Activated T-cell treated with anti-CD3 and anti-CD28 coated beads for 4 hours (primary cell): Measurements from ENCODE around the gene ANKRD11.
"Not testable (repeated sequence)": the region's sequence is repeated elsewhere in the genome, so short reads cannot be mapped to it uniquely, and the experiment has no call there.

Source experiments
- DNase-seq: peaks from one replicate; pipeline ENCODE4 v3.0.0-alpha.2; 2020

Gene ANKRD11

DNA sequence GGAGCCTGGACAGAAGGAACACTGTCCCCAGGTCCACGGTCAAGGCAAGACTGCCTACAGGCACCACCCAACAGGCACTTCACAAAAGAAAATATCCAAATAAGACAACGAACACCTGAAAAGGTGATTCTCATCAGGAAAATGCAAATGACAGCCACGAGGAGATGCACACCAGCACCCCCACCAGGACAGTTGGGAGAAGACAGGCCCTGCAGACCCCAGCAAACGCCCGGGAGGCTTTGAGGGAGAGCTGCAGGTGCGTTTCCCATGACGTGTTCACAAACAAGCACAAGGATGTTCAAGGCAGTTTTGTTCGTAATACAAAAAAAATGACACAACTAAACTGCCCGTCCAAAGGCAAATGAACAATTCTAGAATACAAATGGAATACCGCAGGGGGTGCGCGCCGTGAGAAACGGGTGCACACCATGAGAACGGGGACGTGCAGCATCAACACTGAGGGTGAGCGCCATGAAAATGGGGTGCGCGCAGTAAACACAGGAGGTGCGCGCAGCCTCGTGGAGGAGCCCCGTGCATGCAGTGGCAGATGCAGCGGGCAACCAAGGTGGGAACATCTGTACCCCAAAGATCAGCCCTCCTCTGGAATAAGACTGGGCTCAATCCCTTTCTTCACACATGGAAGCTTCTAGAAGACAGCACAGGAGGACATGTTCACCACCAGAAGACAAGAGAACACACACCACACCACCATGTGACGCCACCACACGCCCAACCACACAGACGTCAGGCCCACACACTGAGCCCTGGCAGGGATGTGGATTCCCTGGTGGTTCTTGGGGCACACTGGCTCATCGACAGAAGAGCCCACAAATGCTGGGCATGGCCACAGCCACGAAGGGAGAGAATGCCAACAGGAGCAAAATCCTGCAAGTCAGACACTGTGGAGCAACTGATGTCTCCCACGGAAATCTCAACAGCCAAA is 181.7 kb downstream of the ANKRD11 start:
- DNase-seq = no peak

DNA sequence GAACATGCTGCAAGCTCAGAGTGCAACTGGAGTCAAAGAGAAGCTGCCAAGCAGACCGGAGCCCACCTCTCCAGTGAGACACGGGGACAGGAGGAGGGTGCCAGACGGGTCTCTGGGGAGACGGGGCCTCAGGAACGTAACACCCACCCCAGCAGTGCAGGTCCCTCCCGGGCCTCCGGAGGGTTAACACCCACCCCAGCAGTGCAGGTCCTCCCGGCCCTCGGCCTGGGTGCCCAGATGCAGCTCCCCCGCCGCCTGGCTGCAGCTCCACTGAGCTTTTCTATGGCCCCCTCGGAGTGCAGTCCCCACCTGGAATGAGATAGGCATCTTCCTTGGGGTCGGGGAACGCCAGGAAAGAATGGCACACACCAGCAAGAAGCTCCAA is 182.9 kb downstream of the ANKRD11 start:
- DNase-seq = no peak

DNA sequence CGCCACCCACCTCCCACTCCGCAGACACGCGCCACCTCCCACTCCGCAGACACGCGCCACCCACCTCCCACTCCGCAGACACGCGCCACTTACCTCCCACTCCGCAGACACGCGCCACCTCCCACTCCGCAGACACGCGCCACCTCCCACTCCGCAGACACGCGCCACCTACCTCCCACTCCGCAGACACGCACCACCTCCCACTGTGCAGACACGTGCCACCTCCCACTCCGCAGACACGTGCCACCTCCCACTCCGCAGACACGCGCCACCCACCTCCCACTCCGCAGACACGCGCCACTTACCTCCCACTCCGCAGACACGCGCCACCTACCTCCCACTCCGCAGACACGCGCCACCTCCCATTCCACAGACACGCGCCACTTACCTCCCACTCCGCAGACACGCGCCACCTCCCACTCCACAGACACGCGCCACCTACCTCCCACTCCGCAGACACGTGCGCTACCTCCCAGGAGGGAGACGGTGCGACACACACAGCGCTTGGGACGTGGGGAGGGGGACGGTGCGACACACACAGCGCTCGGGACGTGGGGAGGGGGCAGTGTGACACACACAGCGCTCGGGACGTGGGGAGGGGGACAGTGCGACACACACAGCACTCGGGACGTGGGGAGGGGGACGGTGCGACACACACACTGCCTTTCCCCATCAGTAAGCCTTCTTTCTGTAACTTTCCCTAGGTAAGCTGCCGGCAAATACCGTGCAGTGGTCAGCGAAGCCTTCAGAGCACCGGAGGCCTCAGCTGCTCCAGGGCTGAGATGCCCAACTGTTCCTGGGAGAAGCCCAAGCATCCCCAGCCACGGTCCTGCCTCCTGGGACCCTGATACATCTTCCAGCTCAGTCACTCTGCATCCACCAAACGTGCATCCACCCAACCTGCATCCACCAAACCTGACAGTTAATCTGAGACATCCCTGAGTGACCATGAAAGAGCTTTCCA is 183.6 kb downstream of the ANKRD11 start:
- DNase-seq = not testable (repeated sequence)

DNA sequence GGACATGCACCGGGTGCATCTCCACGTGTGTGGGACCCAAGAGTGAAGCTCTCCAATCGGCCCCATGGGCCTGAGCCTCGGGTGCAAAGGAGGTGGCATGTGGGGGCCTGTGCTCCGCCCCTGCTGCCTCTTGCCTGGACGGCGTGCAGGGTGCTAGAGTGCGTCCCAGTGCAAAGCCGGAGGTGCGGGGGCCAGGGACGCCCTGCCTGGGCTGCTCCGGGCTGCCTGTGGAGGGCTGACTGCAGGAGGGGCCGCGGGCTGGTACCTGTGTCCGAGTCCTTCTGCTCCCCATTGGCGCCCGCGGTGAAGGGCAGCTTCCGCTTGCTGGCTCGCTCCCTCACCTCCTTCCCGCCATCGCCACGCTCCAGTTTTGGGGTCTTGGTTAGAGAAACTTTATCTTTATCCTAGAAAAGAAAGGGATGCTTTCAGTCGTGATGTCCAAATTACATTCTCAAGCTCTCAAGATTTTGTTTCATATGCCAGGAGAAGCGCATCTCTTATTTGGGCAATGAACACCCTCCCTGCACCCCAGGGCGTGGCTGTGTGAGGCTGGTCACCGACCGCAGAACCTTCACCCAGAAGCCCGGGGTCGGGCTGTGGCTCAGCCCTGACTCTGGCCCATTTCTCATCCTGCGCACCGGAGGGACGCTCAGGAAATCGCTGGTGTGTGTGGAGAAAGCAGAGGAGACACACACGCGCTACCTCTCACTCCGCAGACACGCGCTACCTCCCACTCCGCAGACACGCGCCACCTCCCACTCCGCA is 185.2 kb downstream of the ANKRD11 start:
- DNase-seq = no peak

DNA sequence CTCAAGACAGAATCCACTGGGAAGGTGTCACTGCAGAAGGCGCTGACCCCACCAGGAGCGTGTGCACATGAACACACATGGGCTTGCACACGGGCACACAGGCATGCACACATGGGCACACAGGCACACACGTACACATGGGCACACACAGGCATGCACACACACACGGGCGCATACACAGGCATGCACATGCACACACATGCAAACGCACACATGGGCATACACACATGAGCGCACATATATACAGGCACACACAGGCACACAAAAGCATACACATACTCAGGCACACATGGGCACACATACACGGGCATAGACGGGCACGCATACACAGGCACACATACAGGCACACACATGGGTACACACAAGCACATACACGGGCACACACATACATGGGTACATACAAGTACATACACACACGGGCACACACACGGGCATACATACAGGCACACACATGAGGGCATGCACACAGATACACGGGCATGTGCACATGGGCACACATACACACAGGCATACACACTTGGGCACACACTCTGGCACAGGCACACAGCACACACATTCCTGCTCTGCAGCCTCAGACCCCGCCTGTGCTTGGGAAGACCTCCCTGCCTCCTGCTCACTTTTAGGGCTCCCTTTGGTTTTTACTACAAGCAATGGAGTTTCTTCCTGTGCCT is 186.0 kb downstream of the ANKRD11 start:
- DNase-seq = no peak

DNA sequence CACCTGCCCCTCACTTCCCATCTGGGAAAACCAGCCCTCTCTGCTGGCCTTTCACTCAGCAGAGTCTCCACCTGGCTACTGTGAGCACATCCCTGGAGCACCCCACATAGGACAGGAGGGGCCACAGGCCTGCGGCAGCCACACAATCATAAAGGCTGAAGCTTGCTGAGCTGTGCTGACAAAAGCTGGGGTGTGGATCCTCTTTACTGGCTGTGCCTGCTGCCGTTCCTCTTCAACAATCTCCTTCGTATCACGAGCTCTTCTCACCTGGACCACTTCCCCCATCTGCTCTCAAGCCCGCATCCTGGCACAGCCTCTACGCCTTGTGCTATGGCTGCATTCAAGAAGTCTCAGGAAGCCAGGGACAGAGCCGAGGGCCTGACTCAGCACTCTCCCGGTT is 186.7 kb downstream of the ANKRD11 start:
- DNase-seq = no peak

DNA sequence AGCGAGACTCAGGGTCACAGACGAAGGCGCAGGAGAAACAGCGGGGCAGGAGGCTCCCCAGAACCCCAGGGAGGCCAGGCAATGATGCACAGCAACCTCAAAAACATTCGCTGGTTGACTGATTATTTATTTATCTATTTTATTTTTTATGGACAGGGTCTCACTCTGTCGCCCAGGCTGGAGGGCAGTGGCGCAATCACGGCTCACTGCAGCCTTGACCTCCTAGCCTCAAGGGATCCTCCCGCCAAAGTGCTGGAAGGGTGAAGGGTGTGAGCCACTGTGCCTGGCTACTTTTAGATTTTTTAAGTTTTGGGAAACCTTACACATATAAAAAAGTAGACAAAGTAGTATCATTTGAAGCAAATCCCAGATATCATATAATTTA is 189.4 kb downstream of the ANKRD11 start:
- no peak for DNase-seq

DNA sequence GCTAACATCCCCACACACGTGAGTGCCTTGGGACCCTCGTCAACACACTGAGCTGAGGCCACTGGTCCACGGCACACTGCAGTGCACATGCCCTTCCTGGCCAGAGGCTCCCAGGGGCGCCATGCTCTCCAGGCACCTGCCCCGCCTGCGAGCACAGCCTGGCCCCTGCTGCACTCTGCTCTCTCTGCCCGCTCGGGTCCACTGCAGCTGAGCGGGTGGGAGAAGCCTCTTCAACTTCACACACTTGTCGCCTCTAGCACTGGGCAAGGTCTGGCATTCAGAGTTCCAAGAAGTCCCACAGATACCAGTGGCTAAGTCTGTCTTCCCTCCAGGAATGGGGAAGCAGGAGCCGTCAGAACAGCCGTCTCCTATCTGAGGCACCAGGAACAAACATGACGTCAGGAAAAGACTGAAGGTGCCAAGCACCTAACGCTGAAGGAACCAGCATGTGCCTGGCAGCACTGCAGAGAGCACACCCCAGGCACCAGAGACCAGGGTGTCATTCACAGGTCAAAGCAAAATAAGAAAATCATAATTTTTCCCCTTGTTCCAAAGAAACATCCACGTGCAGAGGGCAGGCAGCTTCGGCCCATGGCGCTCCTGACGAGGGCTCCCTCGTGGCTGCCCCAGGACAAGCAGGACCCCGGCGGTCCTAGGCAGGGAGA is 189.9 kb downstream of the ANKRD11 start:
- DNase-seq = no peak

DNA sequence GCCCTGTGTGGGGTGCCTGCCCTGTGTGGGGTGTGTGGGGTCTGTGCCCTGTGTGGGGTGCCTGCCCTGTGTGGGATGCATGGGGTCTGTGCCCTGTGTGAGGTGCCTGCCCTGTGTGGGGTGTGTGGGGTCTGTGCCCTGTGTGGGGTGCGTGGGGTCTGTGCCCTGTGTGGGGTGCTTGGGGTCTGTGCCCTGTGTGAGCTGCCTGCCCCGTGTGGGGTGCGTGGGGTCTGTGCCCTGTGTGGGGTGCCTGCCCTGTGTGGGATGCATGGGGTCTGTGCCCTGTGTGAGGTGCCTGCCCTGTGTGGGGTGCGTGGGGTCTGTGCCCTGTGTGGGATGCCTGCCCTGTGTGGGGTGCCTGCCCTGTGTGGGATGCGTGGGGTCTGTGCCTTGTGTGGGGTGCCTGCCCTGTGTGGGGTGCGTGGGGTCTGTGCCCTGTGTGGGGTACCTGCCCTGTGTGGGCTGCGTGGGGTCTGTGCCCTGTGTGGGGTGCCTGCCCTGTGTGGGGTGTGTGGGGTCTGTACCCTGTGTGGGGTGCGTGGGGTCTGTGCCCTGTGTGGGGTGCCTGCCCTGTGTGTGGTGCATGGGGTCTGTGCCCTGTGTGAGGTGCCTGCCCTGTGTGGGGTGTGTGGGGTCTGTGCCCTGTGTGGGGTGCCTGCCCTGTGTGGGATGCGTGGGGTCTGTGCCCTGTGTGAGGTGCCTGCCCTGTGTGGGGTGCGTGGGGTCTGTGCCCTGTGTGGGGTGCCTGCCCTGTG is 190.8 kb downstream of the ANKRD11 start:
- DNase-seq = not testable (repeated sequence)

DNA sequence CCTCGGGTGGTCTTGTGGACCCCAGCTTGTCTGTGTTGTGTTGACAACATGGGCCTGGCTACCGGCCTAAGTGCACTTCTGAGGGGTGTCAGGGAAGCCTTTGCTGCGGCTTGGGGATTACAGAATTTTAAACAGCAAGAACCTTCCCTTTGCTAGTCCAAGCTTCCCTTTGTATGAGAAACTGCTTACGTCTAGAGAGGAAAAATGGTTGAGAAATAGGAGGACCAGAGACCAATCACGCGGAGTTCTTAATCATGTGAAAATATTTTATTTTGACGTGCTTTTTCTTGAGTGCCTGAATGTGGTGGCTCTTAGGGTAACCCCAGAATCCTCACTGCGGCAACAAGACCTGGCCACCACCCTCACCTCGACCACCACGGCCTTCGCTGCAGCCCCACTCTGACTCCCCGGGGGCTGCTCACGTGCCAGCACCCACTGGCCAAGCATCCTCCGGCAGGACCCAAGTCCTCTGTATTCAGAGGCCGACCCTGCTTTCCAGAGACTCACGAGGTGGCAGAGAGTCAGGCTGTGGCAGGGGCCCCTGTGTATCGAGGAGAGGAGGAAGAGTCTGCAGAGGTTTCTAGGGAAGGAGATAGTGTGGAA is 191.6 kb downstream of the ANKRD11 start:
- no peak for DNase-seq

DNA sequence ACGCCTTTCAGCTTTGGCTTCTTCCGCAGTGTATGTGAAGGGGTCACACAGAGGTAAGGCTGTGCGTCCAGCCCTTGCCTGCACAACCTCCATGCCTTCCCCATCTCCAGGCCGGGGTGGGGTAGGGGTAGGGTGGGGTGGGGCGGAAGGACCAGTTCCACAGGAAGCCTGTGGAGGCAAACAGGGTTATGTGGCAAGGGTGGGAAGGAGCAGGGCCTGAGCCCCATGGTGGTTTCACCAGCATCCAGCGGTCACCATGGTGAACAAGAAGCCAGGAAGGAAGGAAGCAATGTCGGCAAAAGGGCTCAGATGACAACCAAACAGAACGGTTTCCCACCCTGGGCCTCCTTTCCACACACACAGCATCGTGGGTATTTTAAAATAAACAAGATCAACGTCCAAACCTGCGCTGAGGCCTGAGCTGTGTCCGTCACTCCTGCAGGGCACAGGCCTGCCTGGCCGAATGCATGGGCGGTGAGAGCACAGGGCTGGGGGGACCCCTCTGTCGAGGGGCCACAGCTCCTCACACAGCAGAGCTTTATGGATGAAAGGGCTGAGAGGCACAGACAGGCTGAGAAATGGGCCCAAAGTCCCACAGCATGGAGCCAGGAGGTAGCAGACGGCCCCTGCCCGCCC is 192.3 kb downstream of the ANKRD11 start:
- DNase-seq = no peak

DNA sequence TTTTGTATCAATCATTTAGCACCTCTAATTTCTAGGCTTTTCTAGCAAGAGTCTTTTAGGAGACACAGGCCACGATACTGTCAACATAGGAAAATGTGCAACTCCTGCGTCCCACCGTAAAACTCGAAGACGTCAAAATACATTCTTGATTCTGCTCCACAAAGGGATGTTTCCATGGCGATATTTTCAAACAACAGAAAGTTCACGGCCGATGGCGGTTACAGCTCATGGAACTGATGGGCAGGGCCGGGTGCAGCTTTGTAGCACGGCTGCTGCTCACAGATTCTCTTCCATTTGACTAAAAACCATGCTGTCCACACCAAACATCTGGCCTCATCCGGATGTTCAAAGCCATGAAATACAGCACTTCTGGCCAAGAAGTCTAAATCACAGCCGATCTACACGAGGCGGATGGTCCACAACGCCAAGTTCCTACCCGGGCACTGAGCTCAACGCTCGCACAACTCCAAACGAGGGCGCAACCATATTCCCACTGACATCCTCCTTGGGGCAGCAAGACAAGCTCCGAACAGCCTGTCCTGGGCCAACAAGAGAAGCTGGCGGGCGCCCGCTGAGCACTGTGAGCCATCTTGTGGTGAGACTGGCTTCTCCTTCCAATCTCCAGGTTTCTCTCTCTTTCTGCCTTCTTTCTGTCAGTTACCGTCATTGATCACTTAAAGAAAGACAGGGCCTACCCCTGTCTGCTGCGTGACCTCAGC is 193.0 kb downstream of the ANKRD11 start:
- DNase-seq = no peak

DNA sequence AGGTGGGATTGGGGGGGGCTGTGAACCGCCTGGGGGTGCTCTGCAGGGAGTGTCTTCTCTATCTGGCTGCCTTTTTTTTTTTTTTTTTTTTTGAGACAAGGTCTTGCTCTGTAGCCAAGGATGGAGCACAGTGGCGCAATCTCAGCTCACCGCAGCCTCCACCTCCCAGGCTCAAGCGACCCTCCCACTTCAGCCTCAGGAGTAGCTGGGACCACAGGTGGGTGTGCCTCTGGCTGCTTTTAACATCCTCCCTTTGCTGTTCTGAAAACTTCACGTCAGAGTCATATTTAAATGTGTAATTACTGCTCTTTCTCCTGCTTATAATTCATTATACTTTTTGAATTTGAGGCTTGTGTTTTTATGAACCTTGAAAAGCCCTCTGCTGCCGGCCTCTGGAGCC is 194.4 kb downstream of the ANKRD11 start:
- no peak for DNase-seq

DNA sequence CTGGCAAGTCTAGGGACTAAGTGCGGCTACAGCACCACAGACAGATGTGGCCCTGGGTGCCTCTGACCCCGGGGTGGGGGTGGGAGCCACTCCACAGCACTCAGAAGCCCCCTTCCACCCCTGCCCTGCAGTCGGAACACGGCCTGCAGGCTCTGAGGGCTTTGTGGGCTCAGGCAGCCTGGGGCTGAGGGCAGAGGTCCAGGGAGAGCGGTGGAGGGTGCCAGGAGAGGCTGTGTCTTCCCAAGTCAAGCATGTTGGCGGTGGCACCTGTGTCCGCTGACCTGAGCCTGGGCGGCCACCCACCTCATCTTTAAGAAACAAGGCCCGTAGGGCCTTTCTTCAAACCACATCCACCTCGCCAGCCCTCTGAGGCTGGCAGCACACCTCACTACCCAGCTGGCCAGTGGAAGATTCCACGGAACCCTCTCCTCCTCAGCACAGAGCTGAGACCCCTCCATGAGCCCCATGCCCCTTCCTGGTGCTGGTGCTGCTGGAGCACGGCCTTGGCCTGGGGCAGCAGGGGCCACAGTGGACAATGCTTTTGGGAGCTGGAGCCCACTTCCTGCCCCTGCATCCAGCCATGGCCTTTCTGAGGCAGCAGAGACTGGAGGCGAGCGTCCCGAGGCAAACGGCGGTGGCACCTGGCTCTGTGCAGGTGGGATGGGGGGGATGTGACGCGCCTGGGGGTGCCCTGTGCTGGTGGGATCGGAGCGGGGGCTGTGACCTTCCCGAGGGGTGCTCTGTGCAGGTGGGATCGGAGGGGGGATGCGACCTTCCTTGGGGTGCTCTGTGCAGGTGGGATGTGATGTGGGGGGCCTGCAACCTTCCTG is 195.1 kb downstream of the ANKRD11 start:
- DNase-seq = no peak

DNA sequence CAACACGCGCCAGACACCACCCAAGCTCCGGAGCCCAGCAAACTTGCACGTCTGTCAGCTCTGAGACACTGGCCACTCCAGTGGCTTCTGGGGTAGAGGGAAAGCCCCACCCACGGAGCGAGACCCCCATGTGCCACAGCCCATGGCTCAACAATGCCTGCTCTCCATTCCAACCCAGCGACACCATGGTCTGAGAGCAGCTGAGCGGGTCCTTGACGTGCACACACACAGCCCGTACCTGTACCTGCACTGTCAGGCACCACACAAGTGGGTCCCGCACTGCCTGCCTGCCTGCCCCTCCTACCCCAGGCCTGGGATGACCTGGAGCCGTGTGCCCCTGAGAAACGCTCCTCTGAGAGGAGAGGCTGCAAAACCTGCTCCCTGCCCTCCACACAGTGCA is 195.9 kb downstream of the ANKRD11 start:
- DNase-seq = no peak

DNA sequence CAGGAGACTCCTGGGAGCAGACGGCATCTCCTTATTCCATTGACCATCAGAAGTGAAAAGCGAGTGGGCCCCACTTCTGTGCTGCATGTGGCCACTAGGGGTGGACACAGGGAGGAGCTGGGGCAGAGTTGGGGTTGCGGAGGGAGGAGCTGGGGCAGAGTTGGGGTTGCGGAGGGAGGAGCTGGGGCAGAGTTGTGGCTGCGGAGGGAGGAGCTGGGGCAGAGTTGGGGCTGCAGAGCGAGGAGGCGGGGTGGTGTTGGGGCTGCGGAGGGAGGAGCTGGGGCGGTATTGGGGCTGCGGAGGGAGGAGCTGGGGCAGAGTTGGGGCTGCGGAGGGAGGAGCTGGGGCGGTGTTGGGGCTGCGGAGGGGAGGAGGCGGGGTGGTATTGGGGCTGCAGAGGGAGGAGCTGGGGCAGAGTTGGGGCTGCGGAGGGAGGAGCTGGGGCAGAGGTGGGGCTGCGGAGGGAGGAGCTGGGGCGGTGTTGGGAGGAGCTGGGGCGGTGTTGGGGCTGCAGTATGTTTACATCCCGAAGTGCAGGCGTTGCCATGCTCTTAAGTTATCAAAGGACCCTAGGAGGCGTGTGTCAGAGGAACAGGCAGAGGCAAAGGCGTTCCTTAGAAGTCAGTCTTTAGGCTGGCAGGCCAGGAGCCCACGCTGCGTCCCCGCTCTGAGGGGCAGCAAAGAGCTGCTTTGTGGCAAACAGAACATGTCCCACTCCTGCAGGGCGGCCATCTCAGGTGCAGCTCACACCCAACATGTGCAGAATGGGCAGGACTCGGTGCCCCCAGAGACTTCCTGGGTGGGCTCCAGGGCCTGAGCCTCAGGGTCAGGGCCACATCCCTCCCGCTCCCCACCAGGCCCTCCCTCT is 196.9 kb downstream of the ANKRD11 start:
- no peak for DNase-seq

DNA sequence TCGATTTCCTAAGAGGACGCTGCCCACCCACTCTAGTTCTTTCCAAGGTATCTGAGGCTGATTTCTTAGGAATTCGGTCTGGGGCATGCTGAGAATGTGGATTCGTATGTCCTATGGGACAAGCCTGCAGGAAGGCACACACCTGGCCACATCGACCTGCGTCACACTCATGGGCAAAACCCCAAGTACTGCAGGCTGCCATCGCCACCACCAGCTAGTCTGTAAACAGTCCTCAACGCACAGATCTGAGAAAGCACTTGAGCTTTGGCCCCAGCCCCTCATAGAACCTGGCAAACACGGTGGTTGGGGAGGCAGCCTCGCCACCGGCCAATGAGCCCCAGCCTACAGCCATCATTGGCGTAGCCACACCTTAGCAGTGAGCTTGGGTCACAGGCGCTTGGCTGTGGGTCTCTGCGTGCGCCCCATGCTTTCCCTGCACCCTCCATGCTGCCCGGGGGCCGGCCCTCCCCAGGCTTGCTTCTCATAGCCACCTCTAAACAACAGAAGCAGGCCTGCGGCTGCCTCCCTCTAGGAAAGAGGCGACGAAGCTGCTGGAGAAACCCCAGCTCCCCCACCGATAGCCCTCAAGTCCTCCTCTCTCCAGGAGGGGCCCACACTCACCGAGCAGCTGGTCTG is 197.8 kb downstream of the ANKRD11 start:
- no peak for DNase-seq
